NB4 (cell line): ENCODE results near the gene NPAS3.

ENCODE experiments used
- MYC ChIP-seq: IDR thresholded peaks from 2 replicates; pipeline ENCODE4 v1.6.1; 2011; ENCODE audit warnings: low read depth, low read length
- POLR2A ChIP-seq: IDR thresholded peaks from 2 replicates; pipeline ENCODE4 v1.6.1; 2011; ENCODE audit warnings: mild to moderate bottlenecking; ENCODE audit not compliant: insufficient read length; ENCODE audit errors: extremely low read depth
- TF ChIP-seq, protein P1 (sequence below): IDR thresholded peaks from one replicate; pipeline ENCODE4 v1.5.1; 2012; ENCODE audit warnings: low read depth, low read length

DNA sequence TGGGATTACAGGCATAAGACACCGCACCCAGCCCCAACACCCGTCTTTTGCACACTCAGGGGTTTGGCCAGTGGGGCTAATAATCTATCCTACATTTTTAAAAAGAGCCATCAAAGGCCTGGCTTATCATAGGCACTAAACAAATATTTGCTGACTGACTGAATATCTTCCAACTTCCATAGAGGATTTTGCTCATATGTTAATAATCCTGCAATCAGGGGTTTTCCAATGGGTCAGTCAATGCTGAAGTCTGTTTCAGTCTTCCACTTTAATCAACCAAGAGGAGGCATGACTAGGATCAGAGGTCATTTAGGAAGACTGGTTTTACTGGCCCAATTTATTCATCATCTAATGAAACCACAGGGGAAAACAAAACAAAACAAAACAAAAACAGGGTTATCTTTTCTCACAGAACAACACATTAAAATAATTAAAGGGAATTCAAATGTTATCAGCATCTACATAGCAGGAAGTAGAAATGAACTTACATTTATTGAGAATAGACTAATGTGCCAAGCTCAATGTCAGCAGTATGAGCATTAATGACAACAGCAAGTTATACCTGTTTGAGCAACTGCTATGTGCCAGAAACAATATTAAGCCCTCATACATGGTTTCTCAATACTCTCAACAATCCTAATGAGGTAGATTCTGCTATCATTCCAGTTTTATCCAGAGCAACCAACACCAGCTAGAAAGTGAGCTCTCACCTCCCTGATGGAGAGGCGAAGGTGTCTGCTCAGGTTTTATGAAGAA lies 640.0 kb downstream of the NPAS3 start:
- TF ChIP-seq, protein P1, sequence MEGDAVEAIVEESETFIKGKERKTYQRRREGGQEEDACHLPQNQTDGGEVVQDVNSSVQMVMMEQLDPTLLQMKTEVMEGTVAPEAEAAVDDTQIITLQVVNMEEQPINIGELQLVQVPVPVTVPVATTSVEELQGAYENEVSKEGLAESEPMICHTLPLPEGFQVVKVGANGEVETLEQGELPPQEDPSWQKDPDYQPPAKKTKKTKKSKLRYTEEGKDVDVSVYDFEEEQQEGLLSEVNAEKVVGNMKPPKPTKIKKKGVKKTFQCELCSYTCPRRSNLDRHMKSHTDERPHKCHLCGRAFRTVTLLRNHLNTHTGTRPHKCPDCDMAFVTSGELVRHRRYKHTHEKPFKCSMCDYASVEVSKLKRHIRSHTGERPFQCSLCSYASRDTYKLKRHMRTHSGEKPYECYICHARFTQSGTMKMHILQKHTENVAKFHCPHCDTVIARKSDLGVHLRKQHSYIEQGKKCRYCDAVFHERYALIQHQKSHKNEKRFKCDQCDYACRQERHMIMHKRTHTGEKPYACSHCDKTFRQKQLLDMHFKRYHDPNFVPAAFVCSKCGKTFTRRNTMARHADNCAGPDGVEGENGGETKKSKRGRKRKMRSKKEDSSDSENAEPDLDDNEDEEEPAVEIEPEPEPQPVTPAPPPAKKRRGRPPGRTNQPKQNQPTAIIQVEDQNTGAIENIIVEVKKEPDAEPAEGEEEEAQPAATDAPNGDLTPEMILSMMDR = no peak
- TF ChIP-seq POLR2A (no peak), MYC (no peak)
